ENCODE measurements around the gene TULP3. TPM values are rescaled to one million over a fixed set of nuclear protein-coding genes. Genes with fewer than 3 reads are reported as not detected.
"Not testable (repeated sequence)": the region's sequence is repeated elsewhere in the genome, so short reads cannot be mapped to it uniquely, and the experiment has no call there.

Gene TULP3
- total RNA-seq, 1 donor, result 41.5 TPM

GRCh38 chr12:2858334-2858733 lies 32.4 kb upstream of the TULP3 start:
- no peak for TF ChIP-seq CTCF (IDR thresholded peaks at IDR 0.05; ENCODE audit: insufficient read depth, low read depth, low read length)
- H3K4me3 ChIP-seq (ENCODE audit: low read depth, low read length), result no peak overlapping the region
- DNase-seq (ENCODE audit: low read depth), result no peak

GRCh38 chr12:2858944-2859421 lies 31.7 kb upstream of the TULP3 start:
- TF ChIP-seq CTCF (IDR thresholded peaks at IDR 0.05; ENCODE audit: insufficient read depth, low read depth, low read length), result no peak
- no peak overlapping the region for H3K4me3 ChIP-seq (ENCODE audit: low read depth, low read length)
- peak; percentile 65 for DNase-seq (ENCODE audit: low read depth)

- DNase-seq (ENCODE audit: low read depth), result no peak
- no peak overlapping the region for H3K4me3 ChIP-seq (ENCODE audit: low read depth, low read length)
- no peak for TF ChIP-seq CTCF (IDR thresholded peaks at IDR 0.05; ENCODE audit: insufficient read depth, low read depth, low read length)
Measured at GRCh38 chr12:2860170-2860569, 30.5 kb upstream of the TULP3 start.

GRCh38 chr12:2862876-2863275 lies 27.8 kb upstream of the TULP3 start:
- DNase-seq (ENCODE audit: low read depth), result no peak
- TF ChIP-seq CTCF (IDR thresholded peaks at IDR 0.05; ENCODE audit: insufficient read depth, low read depth, low read length), result no peak

GRCh38 chr12:2863402-2863801 lies 27.3 kb upstream of the TULP3 start:
- H3K4me3 ChIP-seq (ENCODE audit: low read depth, low read length); DNase-seq (ENCODE audit: low read depth): not testable (repeated sequence)

More at GRCh38 chr12:2862876-2863275, 27.8 kb upstream of the TULP3 start:
- no peak overlapping the region for H3K4me3 ChIP-seq (ENCODE audit: low read depth, low read length)

- DNase-seq (ENCODE audit: low read depth), result no peak
- no peak overlapping the region for H3K4me3 ChIP-seq (ENCODE audit: low read depth, low read length)
- no peak for TF ChIP-seq CTCF (IDR thresholded peaks at IDR 0.05; ENCODE audit: insufficient read depth, low read depth, low read length)
Measured at GRCh38 chr12:2864198-2864597, 26.5 kb upstream of the TULP3 start.

GRCh38 chr12:2868986-2869632 lies 21.6 kb upstream of the TULP3 start:
- DNase-seq (ENCODE audit: low read depth), result not testable (repeated sequence)

GRCh38 chr12:2876431-2877046 lies 14.2 kb upstream of the TULP3 start:
- peak; percentile 35 for DNase-seq (ENCODE audit: low read depth)
- TF ChIP-seq CTCF (IDR thresholded peaks at IDR 0.05; ENCODE audit: insufficient read depth, low read depth, low read length), result no peak
- H3K4me3 ChIP-seq (ENCODE audit: low read depth, low read length), result peak overlapping the region; percentile 82

More at GRCh38 chr12:2868986-2869632, 21.6 kb upstream of the TULP3 start:
- not testable (repeated sequence) for H3K4me3 ChIP-seq (ENCODE audit: low read depth, low read length)
